ENCODE results near the gene JUNB.

JUNB gene

GRCh38 chr19:12782424-12783290 is 8.6 kb upstream of the JUNB start:
- Mint-ChIP-seq H3K4me3 (peak overlapping the region; percentile 83), H3K4me1 (peaks cover 30% of the 10 kb centered on the region), H3K27ac (no peak overlapping the region), H3K36me3 (ENCODE audit: low read depth) (no peaks in the 10 kb centered on the region), H3K27me3 (ENCODE audit: low read depth, poor library complexity) (no peaks in the 10 kb centered on the region), H3K9me3 (no peaks in the 10 kb centered on the region)
- TF ChIP-seq CTCF (IDR thresholded peaks at IDR 0.05), result no peak
- peak; percentile 79 for DNase-seq

DNA sequence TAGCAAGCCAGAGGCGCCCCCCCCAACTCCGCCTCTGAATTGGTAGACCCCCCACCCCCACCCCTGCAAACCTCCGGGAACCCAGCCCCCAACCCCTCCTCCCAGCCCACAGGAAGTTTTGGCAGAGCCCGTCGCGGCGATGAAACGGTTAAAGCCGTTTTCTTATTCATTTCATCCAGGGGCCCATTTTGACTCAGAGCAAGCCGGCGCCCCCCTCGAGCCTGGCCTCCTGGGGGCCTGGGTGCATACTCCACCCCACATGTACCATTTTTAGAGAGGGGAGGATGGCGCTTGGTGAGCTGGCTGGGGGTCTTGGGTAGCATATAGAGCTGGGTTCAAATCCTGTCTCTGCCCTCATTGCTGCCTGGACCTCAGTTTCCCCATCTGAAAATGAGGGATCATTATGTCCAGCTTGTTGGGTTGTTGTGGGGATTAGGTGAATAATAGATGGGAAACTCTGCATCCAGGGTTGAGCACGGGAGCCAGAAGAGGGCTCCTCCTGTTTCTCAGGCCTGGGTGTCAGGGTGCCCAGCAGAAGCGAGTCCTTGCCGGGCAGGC is 7.9 kb upstream of the JUNB start:
- Mint-ChIP-seq H3K36me3 (ENCODE audit: low read depth) (no peaks in the 10 kb centered on the region), H3K4me1 (peaks cover 33% of the 10 kb centered on the region), H3K27me3 (ENCODE audit: low read depth, poor library complexity) (no peaks in the 10 kb centered on the region), H3K27ac (no peak overlapping the region), H3K9me3 (no peaks in the 10 kb centered on the region), H3K4me3 (peak overlapping the region; percentile 73)
- TF ChIP-seq CTCF (IDR thresholded peaks at IDR 0.05), result no peak
- DNase-seq, result no peak

DNA sequence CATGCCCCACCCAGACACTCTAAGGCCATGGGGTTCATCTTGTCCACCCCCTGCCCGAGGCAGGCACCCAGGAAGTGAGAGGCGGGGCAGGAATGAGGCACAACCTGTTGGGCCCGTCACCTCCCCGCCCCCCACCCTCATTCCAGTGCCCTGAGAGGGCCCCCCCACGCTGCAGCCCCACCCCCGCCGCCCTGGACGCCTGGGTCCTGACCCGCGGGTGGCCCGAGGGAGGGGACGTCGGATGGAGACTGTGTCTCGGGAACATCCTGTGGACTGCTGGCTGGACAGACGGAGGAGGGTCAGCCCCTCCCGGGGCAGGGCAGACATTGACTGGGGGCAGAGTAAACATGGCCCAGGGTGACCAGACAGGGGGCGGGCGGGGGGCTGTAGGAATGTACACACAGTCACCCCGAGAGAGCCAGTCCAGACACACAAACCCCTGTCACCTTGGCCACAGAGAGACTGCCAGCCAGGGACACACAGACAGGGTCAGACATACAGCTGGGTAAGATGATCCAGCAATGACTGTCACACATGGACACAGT is 7.4 kb upstream of the JUNB start:
- Mint-ChIP-seq H3K36me3 (ENCODE audit: low read depth) (no peaks in the 10 kb centered on the region), H3K9me3 (no peaks in the 10 kb centered on the region), H3K4me3 (peak overlapping the region; percentile 73), H3K27me3 (ENCODE audit: low read depth, poor library complexity) (no peaks in the 10 kb centered on the region), H3K4me1 (peaks cover 34% of the 10 kb centered on the region), H3K27ac (no peak overlapping the region)
- no peak for TF ChIP-seq CTCF (IDR thresholded peaks at IDR 0.05)
- peak; percentile 31 for DNase-seq

GRCh38 chr19:12784394-12784870 is 6.9 kb upstream of the JUNB start:
- no peak overlapping the region for H3K4me3 Mint-ChIP-seq

GRCh38 chr19:12784871-12785430 is 6.3 kb upstream of the JUNB start:
- Mint-ChIP-seq H3K36me3 (ENCODE audit: low read depth) (no peaks in the 10 kb centered on the region), H3K4me3 (no peak overlapping the region), H3K27ac (no peak overlapping the region), H3K27me3 (ENCODE audit: low read depth, poor library complexity) (no peaks in the 10 kb centered on the region), H3K4me1 (peaks cover 28% of the 10 kb centered on the region), H3K9me3 (no peaks in the 10 kb centered on the region)
- DNase-seq, result no peak
- TF ChIP-seq CTCF (IDR thresholded peaks at IDR 0.05), result no peak

More at GRCh38 chr19:12784394-12784870, 6.9 kb upstream of the JUNB start:
- no peak overlapping the region for H3K27ac Mint-ChIP-seq
- no peak for TF ChIP-seq CTCF (IDR thresholded peaks at IDR 0.05)
- H3K36me3 Mint-ChIP-seq (ENCODE audit: low read depth), result no peaks in the 10 kb centered on the region
- no peak for DNase-seq
- peaks cover 34% of the 10 kb centered on the region for H3K4me1 Mint-ChIP-seq
- no peaks in the 10 kb centered on the region for H3K27me3 Mint-ChIP-seq (ENCODE audit: low read depth, poor library complexity)
- H3K9me3 Mint-ChIP-seq, result no peaks in the 10 kb centered on the region
